Islet precursor cell (in vitro differentiated cells): ENCODE results near the gene PCGF2.

ENCODE experiments used
- DNase-seq: peaks from one replicate; pipeline ENCODE4 v3.0.0-alpha.2; 2018

PCGF2 gene

DNA sequence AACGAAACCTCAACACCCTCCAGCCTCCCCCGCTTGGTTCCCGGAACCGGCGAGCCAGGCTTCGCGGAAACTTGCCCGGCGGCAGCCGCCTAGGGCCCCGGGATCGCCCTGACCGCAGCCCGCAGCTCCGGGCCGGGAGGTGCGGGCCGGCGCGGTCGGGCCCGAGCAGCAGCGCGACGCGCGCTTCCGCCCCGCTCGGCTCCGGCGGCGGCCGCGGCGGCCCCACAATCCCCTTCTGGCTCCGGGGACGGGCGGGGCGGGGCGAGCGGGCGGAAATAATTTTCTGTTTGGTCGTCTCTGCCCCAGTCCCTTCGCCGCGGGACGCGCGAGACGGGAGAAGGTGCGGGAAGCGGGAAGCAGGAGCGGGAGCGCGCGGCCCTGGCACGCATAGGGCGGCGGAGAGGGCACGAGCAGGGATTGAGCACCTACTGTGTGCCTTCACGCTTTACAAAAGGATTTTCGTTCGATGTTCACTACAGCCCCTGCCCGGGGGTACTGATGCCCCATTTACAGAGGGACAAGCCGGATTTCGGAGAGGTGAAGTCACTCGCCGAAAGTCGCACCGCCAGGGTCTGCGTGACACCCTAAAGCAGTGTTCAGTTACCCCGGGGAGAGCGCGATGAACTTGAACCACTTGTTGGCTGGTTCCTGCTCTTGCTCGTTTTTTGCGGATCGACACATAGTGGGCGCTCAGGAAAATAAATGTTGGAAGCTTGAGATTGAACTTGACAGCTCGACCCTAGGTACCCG is 45.8 kb downstream of the PCGF2 start:
- DNase-seq = peak; percentile 95

DNA sequence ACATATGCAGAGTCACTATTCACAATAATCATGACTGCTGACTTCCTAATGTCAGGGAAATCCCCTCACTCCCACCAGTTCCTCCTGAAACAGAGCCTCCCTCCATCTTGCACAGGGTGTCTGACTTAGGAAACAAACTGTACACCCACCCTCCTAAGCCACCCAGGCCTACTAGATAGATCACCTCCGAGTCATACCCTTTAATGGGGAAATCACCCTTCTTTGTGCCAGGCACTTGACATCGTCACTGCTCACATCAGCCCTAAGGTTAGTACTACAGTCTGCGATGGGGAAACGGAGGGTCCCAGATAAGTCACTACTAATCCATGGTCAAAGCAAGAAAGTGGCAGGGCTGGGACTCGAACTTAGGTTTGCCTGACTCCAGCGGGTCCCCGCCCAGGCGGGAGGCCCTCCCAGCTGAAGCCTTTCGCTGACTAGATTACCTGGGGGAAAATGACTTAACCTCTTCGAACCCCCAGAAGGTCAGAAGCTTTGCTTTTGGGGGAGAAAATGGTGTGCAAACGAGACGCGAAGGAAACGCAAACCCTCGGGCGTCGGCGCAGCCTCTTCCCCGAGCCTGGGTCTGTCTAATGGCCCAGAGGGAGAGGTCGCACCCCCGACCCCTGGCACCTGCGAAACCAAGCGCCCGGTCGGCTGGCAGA is 46.5 kb downstream of the PCGF2 start:
- DNase-seq = no peak

DNA sequence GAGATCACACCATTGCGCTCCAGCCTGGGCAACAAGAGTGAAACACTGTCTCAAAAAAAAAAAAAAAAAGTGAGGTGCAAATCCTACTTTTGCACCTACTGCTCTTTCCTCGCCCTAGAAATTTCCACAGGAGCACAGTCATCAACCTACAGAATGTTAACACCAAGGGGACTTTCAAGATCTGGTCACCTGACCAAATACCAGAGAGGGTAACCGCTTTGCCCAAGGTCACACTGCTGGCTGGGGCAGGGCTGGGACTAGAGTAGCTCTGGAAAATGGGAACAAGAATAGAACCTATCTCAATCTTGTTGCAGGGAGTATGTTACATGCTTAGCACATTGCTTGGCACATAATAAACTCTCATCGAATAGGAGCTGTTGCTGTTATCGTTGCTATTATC is 49.4 kb downstream of the PCGF2 start:
- DNase-seq = no peak

DNA sequence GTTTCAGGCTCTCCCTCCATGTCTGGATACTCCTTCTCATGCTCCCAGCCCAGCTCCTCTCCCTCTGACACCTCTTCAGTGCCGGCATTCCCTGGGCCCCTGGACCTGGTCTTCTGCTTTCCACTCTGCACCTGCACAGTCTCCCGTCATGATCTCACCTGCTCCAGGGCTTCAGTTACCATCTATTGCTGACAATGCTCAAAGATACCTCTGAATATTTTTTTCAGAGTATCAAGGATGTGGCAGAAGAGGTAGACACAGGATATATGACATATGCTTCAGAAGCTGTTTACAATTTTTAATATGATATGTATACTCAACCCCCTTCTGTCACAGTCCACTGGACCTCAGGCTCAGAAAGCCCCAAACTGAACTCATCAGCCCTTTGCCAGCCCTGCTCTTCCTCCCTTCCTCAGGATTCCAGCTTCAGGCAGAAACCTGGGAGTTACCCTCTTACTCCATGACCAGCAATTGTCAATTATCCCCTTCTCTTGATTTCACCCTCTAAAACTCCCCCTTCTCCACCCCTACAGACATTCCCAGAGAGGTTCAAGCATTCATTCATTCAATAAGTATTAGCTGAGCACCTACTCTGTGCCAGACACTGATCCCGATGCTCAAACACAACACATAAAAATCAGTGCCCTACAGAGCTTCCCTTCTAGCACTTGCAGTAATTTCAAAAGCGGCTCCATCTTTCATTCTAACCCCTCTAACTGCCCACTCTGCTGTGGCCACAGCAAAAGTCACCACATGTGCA is 50.9 kb downstream of the PCGF2 start:
- no peak for DNase-seq

DNA sequence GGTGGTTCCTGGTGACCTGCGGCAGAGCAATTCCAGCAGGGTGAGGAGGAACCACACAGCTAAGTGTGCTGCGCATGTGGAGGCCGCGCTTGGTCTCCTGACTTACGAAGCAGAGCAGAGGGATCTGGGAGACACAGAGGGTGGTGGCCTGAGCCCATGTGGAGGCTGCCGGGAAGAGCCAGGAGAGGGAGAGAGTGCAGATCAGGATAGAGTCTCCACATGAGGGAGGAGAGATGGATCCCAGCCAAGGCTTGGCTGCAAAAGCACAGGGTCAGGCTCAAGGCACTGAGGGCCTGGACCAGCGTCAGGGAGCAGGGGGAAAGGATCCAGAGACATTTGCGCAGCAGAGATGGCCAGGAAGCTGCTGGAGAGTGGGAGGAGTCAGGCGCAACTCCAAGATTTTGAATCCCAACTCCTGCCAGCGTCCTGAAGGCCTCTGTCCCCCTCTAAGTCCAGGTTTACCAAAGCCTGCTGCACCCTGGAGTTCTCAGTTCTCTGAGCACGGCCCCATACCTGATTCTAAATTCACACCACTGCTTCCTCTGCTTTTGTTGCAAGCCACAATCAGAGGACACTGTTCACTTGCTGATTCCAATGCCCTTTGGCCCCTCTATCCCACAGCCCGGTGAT is 54.3 kb downstream of the PCGF2 start:
- no peak for DNase-seq

DNA sequence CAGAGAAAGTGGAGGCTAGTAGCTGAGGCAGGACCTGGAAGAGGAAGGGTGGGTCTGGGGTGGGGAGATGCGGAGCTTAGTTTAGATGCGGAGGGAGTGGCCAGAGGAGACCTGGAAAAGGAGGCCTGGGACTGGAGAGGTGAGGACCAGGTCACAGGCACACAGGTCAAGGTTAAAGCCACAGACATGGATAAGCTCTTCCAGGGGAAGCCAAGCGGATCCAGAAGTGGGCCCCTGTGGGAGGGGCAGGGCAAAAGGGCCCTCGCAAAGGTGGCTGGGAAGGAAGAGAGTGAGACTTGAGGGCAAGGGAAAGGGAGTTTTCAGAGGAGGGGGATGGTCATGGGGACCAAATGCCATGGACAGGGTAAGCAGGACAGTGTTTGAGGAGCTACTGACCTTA is 57.0 kb downstream of the PCGF2 start:
- no peak for DNase-seq

DNA sequence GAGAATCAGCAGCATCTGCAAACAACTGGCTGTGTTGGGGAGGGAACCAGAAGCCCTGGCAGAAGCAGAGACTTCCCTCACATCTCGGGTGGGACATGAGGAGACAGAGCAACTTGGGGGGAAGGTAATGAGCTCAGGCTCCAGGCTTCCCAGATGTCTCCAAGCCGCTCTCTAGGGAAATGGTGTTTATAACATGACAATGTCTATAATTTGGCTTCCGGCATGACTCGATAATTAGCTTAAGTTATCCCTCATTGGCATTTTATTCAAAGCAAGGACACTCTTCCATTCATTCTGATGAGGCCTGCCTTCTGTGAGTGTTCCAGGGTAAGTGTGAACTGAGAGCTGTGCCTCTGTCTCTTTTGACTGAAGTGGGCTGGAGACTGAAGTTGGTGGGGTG is 57.8 kb downstream of the PCGF2 start:
- no peak for DNase-seq

DNA sequence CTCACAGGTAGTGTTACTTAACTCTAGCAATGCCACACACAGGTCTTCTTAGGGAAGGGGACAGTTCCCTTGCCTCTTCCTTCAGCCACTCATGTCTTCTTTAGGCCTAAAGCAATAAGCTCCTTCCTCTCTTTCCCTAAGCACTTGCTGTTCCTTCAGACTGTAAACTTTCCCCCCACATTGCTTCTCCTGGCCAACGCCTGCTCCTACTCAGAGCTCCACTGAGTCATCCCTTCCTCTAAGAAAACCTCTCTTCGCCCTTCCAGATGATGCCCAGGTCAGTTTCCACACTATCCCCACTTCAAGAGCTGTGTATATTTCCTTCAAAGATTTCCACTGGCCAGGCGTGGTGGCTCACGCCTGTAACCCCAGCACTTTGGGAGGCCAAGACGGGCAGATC is 60.9 kb downstream of the PCGF2 start:
- no peak for DNase-seq

DNA sequence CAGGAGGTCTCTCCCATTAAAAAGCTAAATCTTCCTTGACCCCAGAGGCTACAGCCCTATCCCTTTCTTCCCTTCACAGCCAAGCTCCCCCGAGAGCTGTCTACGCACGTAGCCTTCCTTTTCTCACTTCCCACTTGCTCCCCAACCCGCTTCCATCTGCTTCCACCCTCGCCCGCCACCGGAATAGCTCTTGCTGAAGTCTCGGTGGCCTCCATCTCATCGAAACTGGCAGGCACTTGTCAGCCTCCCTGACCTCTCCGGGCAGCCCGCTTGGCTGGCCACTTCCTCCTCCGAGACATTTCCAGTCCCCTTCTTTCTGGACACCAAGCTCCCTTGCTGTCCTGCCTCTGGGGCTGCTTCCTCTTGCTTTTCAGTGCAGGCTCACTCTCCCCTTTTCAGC is 62.6 kb downstream of the PCGF2 start:
- DNase-seq = no peak
